Stomach (tissue), 9 donors: ENCODE data around the gene EDNRB. TPM values are rescaled to one million over a fixed set of nuclear protein-coding genes. Genes with fewer than 3 reads are reported as not detected.
"Not testable (repeated sequence)": the region's sequence is repeated elsewhere in the genome, so short reads cannot be mapped to it uniquely, and the experiment has no call there.

Source experiments
- DNase-seq, 2 donors: peaks; one replicate each; pipeline versions ENCODE4 v3.0.0 to v3.0.0-alpha.2; 2013 to 2019
- H3K27ac ChIP-seq, 5 donors: fragments of 200-600 bp in 4 of 5; sonication (generic) in 4 of 5; one replicate each; pipeline ENCODE4 v1.5.1; 2013 to 2019; ENCODE audit warnings: mild to moderate bottlenecking in 1 of 5, moderate library complexity in 1 of 5
- H3K27me3 ChIP-seq, 3 donors: fragments of 200-600 bp; sonication (generic); one replicate each; pipeline ENCODE4 v1.5.1; 2017 to 2019; ENCODE audit warnings: mixed run types in 1 of 3
- H3K36me3 ChIP-seq, 4 donors: fragments of 200-600 bp; sonication (generic); 1 replicate in 3 of 4; 2 replicates in 1 of 4; pipeline ENCODE4 v1.5.1; 2016 to 2019
- H3K4me1 ChIP-seq, 4 donors: fragments of 200-600 bp; sonication (generic); one replicate each; pipeline ENCODE4 v1.5.1; 2016 to 2019
- H3K4me3 ChIP-seq, 4 donors: fragments of 200-600 bp; sonication (generic) in 3 of 4; one replicate each; pipeline ENCODE4 v1.5.1; 2016 to 2019; ENCODE audit warnings: mild to moderate bottlenecking in 1 of 4
- H3K9me3 ChIP-seq, 4 donors: fragments of 200-600 bp; sonication (generic); one replicate each; pipeline ENCODE4 v1.5.1; 2016 to 2019
- CTCF ChIP-seq, 7 experiments: fragments of 450-650 bp in 4 of 7; fragments of 200-600 bp in 3 of 7; sonication (generic) in 3 of 7; IDR thresholded peaks; one replicate each; pipeline ENCODE4 v1.5.1; 2016 to 2019; ENCODE audit warnings: antibody characterized with exemption in 7 of 7, control low read depth in 2 of 7, mild to moderate bottlenecking in 1 of 7
- EP300 ChIP-seq: sonication (generic); formaldehyde crosslinking; IDR thresholded peaks from one replicate; pipeline ENCODE4 v1.6.1; 2017; ENCODE audit warnings: antibody characterized with exemption
- POLR2A ChIP-seq, 4 donors: fragments of 450-650 bp; IDR thresholded peaks; one replicate each; pipeline ENCODE4 v1.6.1; 2016; ENCODE audit warnings: antibody characterized with exemption in 4 of 4, control low read depth in 2 of 4, mild to moderate bottlenecking in 1 of 4, moderate library complexity in 1 of 4
- POLR2AphosphoS5 ChIP-seq, 3 donors: sonication (generic); formaldehyde crosslinking; IDR thresholded peaks; one replicate each; pipeline ENCODE4 v1.6.1; 2016; ENCODE audit warnings: antibody characterized with exemption in 3 of 3
- WGBS, 5 donors: extraction: QIAGEN DNeasy Blood & Tissue Kit in 3 of 5; methylation state at CpG; one replicate each; pipeline versions ENCODE4 v1.1.5 to v1.1.7; 2013 to 2018; 5-methylcytosine and 5-hydroxymethylcytosine counted together
- intact Hi-C: fragments of 100-400 bp; cut with DNase I; formaldehyde crosslinking; loops from one replicate; pipeline ENCODE4 v1.15.1; 2023; ENCODE audit warnings: low total_unique reads
- polyA plus RNA-seq, 3 donors: library from polyadenylated mRNA; stranded (reverse); fragments of 200-250 nt; gene quantifications; one replicate each; pipeline ENCODE4 v1.2.3, GENCODE V29; 2013
- total RNA-seq, 5 donors: library from RNA; depleted of rRNA; stranded (reverse); fragments of >200 nt; gene quantifications; one replicate each; pipeline versions ENCODE4 v1.1.0 to v1.2.3, GENCODE V29; 2014 to 2016
- donor health status: healthy with polysubstance abuse.
- donor health status: Bipolar disorder and iron deficiency.
- donor health status: healthy.

EDNRB gene
- total and polyA plus RNA-seq, 8 donors, result 2.3 to 72.1 (median 13.7) TPM

GRCh38 chr13:77859450-77859849, 59.2 kb downstream of the EDNRB start:
- Histone ChIP-seq H3K9me3 (no peaks in the 10 kb centered on the region), H3K27ac (peak overlapping the region in 4 of 5 donors; percentile 53 to 72 (median 61)), H3K36me3 (no peaks in the 10 kb centered on the region), H3K4me3 (no peak overlapping the region), H3K27me3 (no peaks in the 10 kb centered on the region), H3K4me1 (no peaks in the 10 kb centered on the region)
- intact Hi-C loops, result no loop called here
- 64 to 71% (median 67%) methylated on average over 8 of the region's 8 CpGs for WGBS, 5 donors
- DNase-seq, result peak in 1 of 2 donors; percentile 9
- TF ChIP-seq CTCF (IDR thresholded peaks at IDR 0.05) (no peak), EP300 (no peak), POLR2A (IDR thresholded peaks at IDR 0.05) (no peak), POLR2AphosphoS5 (IDR thresholded peaks at IDR 0.05) (no peak)

GRCh38 chr13:77857531-77858209, 61.0 kb downstream of the EDNRB start:
- DNase-seq, result no peak
- Histone ChIP-seq H3K36me3 (no peaks in the 10 kb centered on the region), H3K27me3 (no peaks in the 10 kb centered on the region), H3K4me3 (no peak overlapping the region), H3K27ac (no peak overlapping the region), H3K4me1 (no peaks in the 10 kb centered on the region), H3K9me3 (no peaks in the 10 kb centered on the region)
- intact Hi-C loops, result no loop called here
- TF ChIP-seq EP300 (no peak), POLR2A (IDR thresholded peaks at IDR 0.05) (no peak), CTCF (IDR thresholded peaks at IDR 0.05) (no peak), POLR2AphosphoS5 (IDR thresholded peaks at IDR 0.05) (no peak)

- intact Hi-C loops, result no loop called here
- H3K4me3 ChIP-seq, result no peak overlapping the region
- H3K36me3 ChIP-seq, result no peaks in the 10 kb centered on the region
- no peak for TF ChIP-seq EP300
- no peak for TF ChIP-seq POLR2A (IDR thresholded peaks at IDR 0.05)
- TF ChIP-seq POLR2AphosphoS5 (IDR thresholded peaks at IDR 0.05), result no peak
- TF ChIP-seq CTCF (IDR thresholded peaks at IDR 0.05), result no peak
- H3K9me3 ChIP-seq, result peaks cover 0 to 7% (median 3%) of the 10 kb centered on the region in 4 donors
- no peak overlapping the region for H3K27ac ChIP-seq
- no peaks in the 10 kb centered on the region for H3K4me1 ChIP-seq
- 47 to 66% (median 48%) methylated on average over 4 of the region's 4 CpGs for WGBS, 5 donors
- H3K27me3 ChIP-seq, result no peaks in the 10 kb centered on the region
- DNase-seq, result peak in 1 of 2 donors; percentile 48
Measured at GRCh38 chr13:77853703-77854102, 64.9 kb downstream of the EDNRB start.

- peaks cover 0 to 18% (median 8%) of the 10 kb centered on the region in 4 donors for H3K9me3 ChIP-seq
- H3K27ac ChIP-seq, H3K27me3 ChIP-seq, DNase-seq, H3K4me3 ChIP-seq, H3K36me3 ChIP-seq, H3K4me1 ChIP-seq, intact Hi-C loops: not testable (repeated sequence)
- WGBS, 5 donors, result 93 to 98% (median 95%) methylated on average over 4 of the region's 4 CpGs
Measured at GRCh38 chr13:77848050-77848449, 70.6 kb downstream of the EDNRB start.

GRCh38 chr13:77846173-77846572, 72.5 kb downstream of the EDNRB start:
- Histone ChIP-seq H3K27ac (no peak overlapping the region), H3K9me3 (peaks cover 0 to 18% (median 8%) of the 10 kb centered on the region in 4 donors), H3K36me3 (no peaks in the 10 kb centered on the region), H3K4me3 (no peak overlapping the region), H3K4me1 (no peaks in the 10 kb centered on the region), H3K27me3 (no peaks in the 10 kb centered on the region)
- no peak for TF ChIP-seq EP300
- TF ChIP-seq POLR2A (IDR thresholded peaks at IDR 0.05), result no peak
- TF ChIP-seq POLR2AphosphoS5 (IDR thresholded peaks at IDR 0.05), result no peak
- no peak for TF ChIP-seq CTCF (IDR thresholded peaks at IDR 0.05)
- no peak for DNase-seq
- WGBS, 5 donors, result 76 to 94% (median 88%) methylated on average over 1 of the region's 1 CpG
- intact Hi-C loops, result no loop called here
